Measurements from ENCODE around the gene UBE2L3. TPM values are rescaled to one million over a fixed set of nuclear protein-coding genes. Genes with fewer than 3 reads are reported as not detected.

Gene UBE2L3
- total RNA-seq, 1 donor from 2014 or later: 39.8 TPM

DNA sequence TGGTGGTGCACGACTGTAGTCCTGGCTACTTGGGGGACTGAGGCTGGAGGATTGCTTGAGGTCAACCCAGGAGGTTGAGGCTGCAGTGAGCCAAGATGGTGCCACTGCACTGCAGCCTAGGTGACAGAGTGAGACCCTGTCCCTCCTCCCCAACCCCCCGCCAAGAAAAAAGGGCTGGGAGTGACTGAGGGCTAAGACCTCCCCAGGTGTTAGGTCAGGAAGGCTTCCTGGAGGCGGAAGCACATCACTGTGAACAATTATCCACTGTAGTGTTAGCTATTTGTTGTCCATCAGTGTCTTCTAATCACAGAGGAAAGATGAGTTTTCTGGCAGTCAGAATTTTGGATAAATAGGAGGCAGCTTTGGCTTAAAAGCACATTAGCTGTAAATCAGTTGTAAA is 53.5 kb downstream of the UBE2L3 start:
- no peak for TF ChIP-seq CTCF (IDR thresholded peaks at IDR 0.05)
- no peak overlapping the region for H3K27ac Mint-ChIP-seq
- no peaks in the 10 kb centered on the region for H3K9me3 Mint-ChIP-seq
- H3K4me3 Mint-ChIP-seq: no peak overlapping the region
- no peak for ATAC-seq (ENCODE audit: low read depth)
- intact Hi-C loops (cut with micrococcal nuclease): loop anchor here (10.0 kb wide), 1 partner anchor 46 kb away; no protein-coding TSS in a partner anchor
- peaks cover 28% of the 10 kb centered on the region for H3K4me1 Mint-ChIP-seq
- POLR2A ChIA-PET: no interaction called here
- H3K36me3 Mint-ChIP-seq (ENCODE audit: low read depth): peaks cover 51% of the 10 kb centered on the region
- H3K27me3 Mint-ChIP-seq: no peaks in the 10 kb centered on the region
- CTCF ChIA-PET: no interaction called here
- DNase-seq: no peak

- POLR2A ChIA-PET: interaction anchor here (1.2 kb wide), 1 partner anchor 21 kb away, joined by 3 read pairs; no protein-coding TSS in a partner anchor
- Mint-ChIP-seq H3K27me3 (no peaks in the 10 kb centered on the region), H3K27ac (peak overlapping the region; percentile 24), H3K4me1 (peaks cover 24% of the 10 kb centered on the region), H3K36me3 (ENCODE audit: low read depth) (peaks cover 58% of the 10 kb centered on the region), H3K9me3 (no peaks in the 10 kb centered on the region), H3K4me3 (no peak overlapping the region)
- intact Hi-C loops (cut with micrococcal nuclease): loop anchor here (10.0 kb wide), 1 partner anchor 47 kb away; no protein-coding TSS in a partner anchor
- CTCF ChIA-PET: interaction anchor here (1.3 kb wide), 1 partner anchor 25 kb away, joined by 3 read pairs; no protein-coding TSS in a partner anchor
- DNase-seq (no peak), ATAC-seq (ENCODE audit: low read depth) (no peak)
- TF ChIP-seq CTCF (IDR thresholded peaks at IDR 0.05): no peak
Observed at GRCh38 chr22:21622011-21622918, 54.8 kb downstream of the UBE2L3 start.

- peaks cover 31% of the 10 kb centered on the region for H3K4me1 Mint-ChIP-seq
- no peak overlapping the region for H3K4me3 Mint-ChIP-seq
- ChIA-PET POLR2A (interaction anchor here (1.2 kb wide), 1 partner anchor 20 kb away, joined by 3 read pairs; no protein-coding TSS in a partner anchor), CTCF (interaction anchor here (1.3 kb wide), 1 partner anchor 24 kb away, joined by 3 read pairs; no protein-coding TSS in a partner anchor)
- peaks cover 66% of the 10 kb centered on the region for H3K36me3 Mint-ChIP-seq (ENCODE audit: low read depth)
- TF ChIP-seq CTCF (IDR thresholded peaks at IDR 0.05): no peak
- DNase-seq (no peak), ATAC-seq (ENCODE audit: low read depth) (no peak)
- no peaks in the 10 kb centered on the region for H3K27me3 Mint-ChIP-seq
- intact Hi-C loops (cut with micrococcal nuclease): loop anchor here (10.0 kb wide), 1 partner anchor 48 kb away; no protein-coding TSS in a partner anchor
- H3K9me3 Mint-ChIP-seq: no peaks in the 10 kb centered on the region
- peak overlapping the region; percentile 24 for H3K27ac Mint-ChIP-seq
Observed at GRCh38 chr22:21622919-21623647, 55.6 kb downstream of the UBE2L3 start.

GRCh38 chr22:21623648-21623970 is 56.1 kb downstream of the UBE2L3 start:
- Mint-ChIP-seq H3K9me3 (no peaks in the 10 kb centered on the region), H3K27me3 (no peaks in the 10 kb centered on the region), H3K4me1 (peaks cover 34% of the 10 kb centered on the region), H3K4me3 (no peak overlapping the region), H3K36me3 (ENCODE audit: low read depth) (peaks cover 69% of the 10 kb centered on the region), H3K27ac (no peak overlapping the region)
- ChIA-PET CTCF (no interaction called here), POLR2A (no interaction called here)
- no peak for TF ChIP-seq CTCF (IDR thresholded peaks at IDR 0.05)
- intact Hi-C loops (cut with micrococcal nuclease): loop anchor here (10.0 kb wide), 1 partner anchor 49 kb away; no protein-coding TSS in a partner anchor
- ATAC-seq (ENCODE audit: low read depth): no peak
- no peak for DNase-seq

All from activated B cell treated with CpG ODN at 0.5 μM for 24 hours (primary cell).